Keratinocyte (primary cell): ENCODE measurements around the gene TROAP. TPM values are rescaled to one million over a fixed set of nuclear protein-coding genes. Genes with fewer than 3 reads are reported as not detected.

Experiments used
- DNase-seq: peaks from one replicate; pipeline ENCODE4 v3.0.0-alpha.2; 2011; ENCODE audit warnings: low read depth, missing footprints, low spot score
- FAIRE-seq: peaks from 2 replicates; lab custom pipeline; 2011; peaks lifted over from hg19 to GRCh38; lab: Jason Lieb, UNC
- H2AFZ ChIP-seq: 2 replicates; pipeline ENCODE4 v1.6.0; 2012; ENCODE audit warnings: low read length, control low read depth, inconsistent platforms; ENCODE audit not compliant: control insufficient read depth
- H3K27ac ChIP-seq: 2 replicates; pipeline ENCODE4 v1.5.1; 2011; ENCODE audit warnings: low read length; ENCODE audit not compliant: control insufficient read depth, insufficient read depth
- H3K27me3 ChIP-seq: 3 replicates; pipeline ENCODE4 v1.6.0; 2011; ENCODE audit warnings: low read length; ENCODE audit not compliant: control insufficient read depth, insufficient read depth; ENCODE audit errors: extremely low read depth
- H3K36me3 ChIP-seq, 2 experiments: 2 replicates in 1 of 2; 3 replicates in 1 of 2; pipeline ENCODE4 v1.5.1; 2011; ENCODE audit warnings: low read length in 2 of 2, mild to moderate bottlenecking in 1 of 2; ENCODE audit not compliant: control insufficient read depth in 2 of 2, insufficient read depth in 2 of 2; ENCODE audit errors: extremely low read depth in 1 of 2
- H3K4me1 ChIP-seq: 3 replicates; pipeline ENCODE4 v1.5.1; 2011; ENCODE audit warnings: low read length; ENCODE audit not compliant: control insufficient read depth, insufficient read depth; ENCODE audit errors: extremely low read depth
- H3K4me2 ChIP-seq: 3 replicates; pipeline ENCODE4 v1.6.0; 2011; ENCODE audit warnings: low read depth, low read length; ENCODE audit not compliant: control insufficient read depth, insufficient read depth; ENCODE audit errors: extremely low read depth
- H3K4me3 ChIP-seq, 3 experiments: fragments of 200-600 bp in 1 of 3; sonication (generic) in 1 of 3; 2 replicates in 2 of 3; 3 replicates in 1 of 3; pipeline ENCODE4 v1.5.1; 2011 to 2016; ENCODE audit warnings: low read length in 3 of 3, mild to moderate bottlenecking in 3 of 3, control low read depth in 2 of 3, inconsistent platforms in 1 of 3, low read depth in 1 of 3, mixed read lengths in 1 of 3, mixed run types in 1 of 3, moderate library complexity in 1 of 3; ENCODE audit not compliant: control insufficient read depth in 2 of 3, insufficient read depth in 2 of 3; ENCODE audit errors: extremely low read depth in 1 of 3
- H3K79me2 ChIP-seq: 2 replicates; pipeline ENCODE4 v1.6.0; 2012; ENCODE audit warnings: low read length; ENCODE audit not compliant: control insufficient read depth, insufficient read depth
- H3K9ac ChIP-seq: 3 replicates; pipeline ENCODE4 v1.6.0; 2011; ENCODE audit warnings: low read length; ENCODE audit not compliant: control insufficient read depth, insufficient read depth; ENCODE audit errors: extremely low read depth
- H3K9me1 ChIP-seq: 3 replicates; pipeline ENCODE4 v1.6.0; 2011; ENCODE audit warnings: low read length; ENCODE audit not compliant: control insufficient read depth, insufficient read depth; ENCODE audit errors: extremely low read depth
- H3K9me3 ChIP-seq: 2 replicates; pipeline ENCODE4 v1.5.1; 2012; ENCODE audit warnings: low read depth, low read length; ENCODE audit not compliant: control insufficient read depth
- H4K20me1 ChIP-seq: 3 replicates; pipeline ENCODE4 v1.6.0; 2011; ENCODE audit warnings: low read length; ENCODE audit not compliant: control insufficient read depth, insufficient read depth; ENCODE audit errors: extremely low read depth
- CTCF ChIP-seq, 3 experiments: IDR thresholded peaks in 1 of 3; conservative IDR thresholded peaks in 1 of 3; optimal IDR thresholded peaks in 1 of 3; 2 replicates in 2 of 3; 3 replicates in 1 of 3; pipeline versions ENCODE3 to v1.5.1; 2011; ENCODE audit warnings: low read length in 3 of 3, mild to moderate bottlenecking in 3 of 3, moderate library complexity in 2 of 3, control low read depth in 1 of 3, inconsistent platforms in 1 of 3; ENCODE audit not compliant: insufficient read depth in 2 of 3; ENCODE audit errors: extremely low read depth in 1 of 3
- EZH2 ChIP-seq: IDR thresholded peaks from one replicate; pipeline ENCODE4 v1.6.1; 2012; ENCODE audit warnings: inconsistent platforms, mild to moderate bottlenecking, low read length, moderate library complexity
- dilution Hi-C: fragments of 300-500 bp; cut with MboI; formaldehyde crosslinking; loops from one replicate; pipeline ENCODE4 v1.7.0; 2020; ENCODE audit warnings: low sequenced_read_pairs; ENCODE audit not compliant: extremely low pct_ligation_motif_present
- polyA plus RNA-seq, 5 experiments: library from polyadenylated mRNA; depleted of rRNA in 3 of 5; stranded (reverse) in 3 of 5; stranded (forward) in 1 of 5; unstranded in 1 of 5; fragments of >200 nt; gene quantifications; 1 replicate in 1 of 5; 2 replicates in 3 of 5; 3 replicates in 1 of 5; pipeline versions ENCODE4 v1.2.1 to v1.2.3, GENCODE V29; 2011 to 2012; ENCODE audit warnings: missing spikeins in 2 of 5, low read depth in 1 of 5, low replicate concordance in 1 of 5

TROAP gene
- polyA plus RNA-seq, 1 donor (not counting 4 experiments of a cell fraction or from before 2014, with no cell fraction given): 14.1 TPM

- no peak overlapping the region for H3K9ac ChIP-seq
- H3K4me2 ChIP-seq: no peak overlapping the region
- TF ChIP-seq EZH2 (peak; percentile 53), CTCF (optimal IDR thresholded peaks at IDR 0.05 in 1 of 3, IDR thresholded peaks at IDR 0.05 in 1 of 3, conservative IDR thresholded peaks at IDR 0.05 in 1 of 3; ENCODE audit: extremely low read depth in 1 of 3, insufficient read depth in 2 of 3, low read length in 3 of 3) (no peak)
Observed at GRCh38 chr12:49293056-49293956, 29.7 kb upstream of the TROAP start.

DNA sequence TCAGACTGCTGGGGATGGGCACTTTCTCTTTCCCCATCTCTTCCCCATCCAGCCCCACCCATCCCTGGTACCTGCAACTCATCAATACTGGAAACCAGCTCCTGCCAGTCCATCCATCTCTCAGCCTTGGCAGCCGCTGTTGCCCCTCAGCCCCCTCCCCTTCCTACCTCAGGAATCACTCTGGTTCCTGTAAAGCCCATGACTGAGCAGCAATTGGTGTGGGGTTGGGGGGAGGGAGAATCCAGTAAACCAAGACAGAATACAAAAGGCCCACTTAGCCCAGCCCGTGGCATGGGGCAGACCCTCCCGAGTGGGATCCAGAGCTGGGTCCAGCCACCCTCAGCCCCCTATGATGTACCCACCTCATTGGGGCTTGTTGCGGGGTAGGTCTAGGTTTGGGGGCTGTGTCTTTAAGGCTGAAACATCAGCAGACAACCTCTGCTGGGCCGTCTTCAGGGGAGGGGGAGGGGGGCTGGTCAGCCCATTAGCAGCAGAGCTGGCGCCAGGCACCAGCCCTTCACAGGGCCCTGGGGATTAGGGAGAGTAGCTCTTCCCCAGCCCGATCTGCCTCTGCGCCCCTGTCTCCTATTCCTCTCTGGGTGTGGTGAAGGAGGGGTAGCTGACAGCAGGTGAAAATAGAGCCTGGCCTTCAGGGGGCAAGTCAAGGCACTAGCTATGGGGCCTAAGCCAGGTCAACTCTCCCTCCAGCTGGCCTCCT is 28.8 kb upstream of the TROAP start:
- H3K4me2 ChIP-seq: no peak overlapping the region
- peaks cover 13% of the 10 kb centered on the region for H3K4me1 ChIP-seq
- H3K4me3 ChIP-seq: no peak overlapping the region
- H3K36me3 ChIP-seq: no peaks in the 10 kb centered on the region
- H3K27me3 ChIP-seq: peaks cover 47% of the 10 kb centered on the region
- no peak overlapping the region for H3K9ac ChIP-seq
- H4K20me1 ChIP-seq: no peaks in the 10 kb centered on the region
- no peak for TF ChIP-seq EZH2
- TF ChIP-seq CTCF (optimal IDR thresholded peaks at IDR 0.05 in 1 of 3, IDR thresholded peaks at IDR 0.05 in 1 of 3, conservative IDR thresholded peaks at IDR 0.05 in 1 of 3; ENCODE audit: extremely low read depth in 1 of 3, insufficient read depth in 2 of 3, low read length in 3 of 3): no peak
- no peak for FAIRE-seq
- H2AFZ ChIP-seq: no peak overlapping the region
- H3K9me1 ChIP-seq: no peaks in the 10 kb centered on the region
- no peak for DNase-seq
- dilution Hi-C loops: no loop called here
- no peak overlapping the region for H3K27ac ChIP-seq
- H3K9me3 ChIP-seq: no peaks in the 10 kb centered on the region
- H3K79me2 ChIP-seq: no peaks in the 10 kb centered on the region

More at GRCh38 chr12:49293056-49293956, 29.7 kb upstream of the TROAP start:
- Histone ChIP-seq H3K36me3 (no peaks in the 10 kb centered on the region), H3K9me1 (no peaks in the 10 kb centered on the region), H3K4me1 (peaks cover 21% of the 10 kb centered on the region), H4K20me1 (no peaks in the 10 kb centered on the region), H2AFZ (peak overlapping the region; percentile 47), H3K27me3 (peaks cover 41% of the 10 kb centered on the region), H3K4me3 (no peak overlapping the region), H3K27ac (no peak overlapping the region), H3K9me3 (no peaks in the 10 kb centered on the region), H3K79me2 (no peaks in the 10 kb centered on the region)
- FAIRE-seq (no peak), DNase-seq (no peak)
- dilution Hi-C loops: no loop called here
